Right renal cortex interstitium (tissue), 3 donors: ENCODE measurements around the gene MICALL2. TPM values are rescaled to one million over a fixed set of nuclear protein-coding genes. Genes with fewer than 3 reads are reported as not detected.
A peak's percentile ranks its signal among the peaks of the same experiment; 100 is the strongest.

ENCODE experiments used
- DNase-seq, 3 donors: peaks; one replicate each; pipeline ENCODE4 v3.0.0-alpha.2; 2013; ENCODE audit warnings: low read depth in 3 of 3, low spot score in 2 of 3
- polyA plus RNA-seq, 3 donors: library from polyadenylated mRNA; unstranded; fragments of 120-200 nt; gene quantifications; one replicate each; pipeline ENCODE4 v1.2.1, GENCODE V29; 2013; ENCODE audit not compliant: insufficient read length in 3 of 3

The MICALL2 gene
- polyA plus RNA-seq: 1 to 10 TPM; 5.4 to 6.6 (median 5.8) TPM

DNA sequence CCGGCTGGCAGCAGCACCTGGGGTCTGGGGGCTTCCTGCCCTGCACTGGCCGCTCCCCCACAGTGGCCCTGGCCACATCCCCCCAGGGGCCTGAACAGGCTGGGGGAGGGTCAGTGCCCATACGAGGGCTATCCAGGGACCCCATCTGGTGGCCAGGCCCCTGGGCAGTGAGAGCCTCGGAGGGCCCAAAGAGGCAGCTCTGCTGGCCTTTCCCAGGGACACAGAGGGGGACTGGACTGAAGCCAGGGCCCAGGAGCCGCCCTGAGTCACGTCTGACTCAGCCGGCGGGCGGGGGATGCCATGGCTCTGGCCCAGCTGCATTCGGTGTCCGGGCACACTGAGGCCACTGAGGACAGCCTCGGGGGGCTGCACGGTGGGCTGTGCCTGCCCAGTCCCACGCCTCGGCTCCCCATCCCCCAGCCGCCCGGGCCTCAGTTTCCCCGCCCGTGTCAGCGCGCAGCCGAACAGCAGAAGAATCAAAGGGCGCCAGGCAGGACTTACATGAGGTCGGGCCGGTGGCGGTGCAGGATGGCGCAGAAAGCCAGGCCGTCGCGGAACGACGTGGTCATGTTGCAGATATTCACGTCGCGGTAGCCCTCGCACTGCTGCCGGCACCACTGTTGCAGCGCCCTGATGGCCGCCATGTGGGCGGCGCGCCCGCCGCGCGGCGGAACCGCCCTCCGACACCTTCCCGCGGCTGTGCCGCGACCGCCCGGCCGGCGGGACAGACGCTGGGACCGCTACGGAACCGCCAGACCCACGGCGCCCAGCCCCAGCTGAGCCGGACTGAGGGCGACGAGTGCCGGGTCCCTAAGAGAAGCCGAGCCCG is at the start of gene MICALL2:
Gene MICALL2, minus strand, starts transcription at position 788 of the 829 bp plus-strand sequence. Its CDS starts 144 bp downstream, at position 644.
- DNase-seq: no peak

DNA sequence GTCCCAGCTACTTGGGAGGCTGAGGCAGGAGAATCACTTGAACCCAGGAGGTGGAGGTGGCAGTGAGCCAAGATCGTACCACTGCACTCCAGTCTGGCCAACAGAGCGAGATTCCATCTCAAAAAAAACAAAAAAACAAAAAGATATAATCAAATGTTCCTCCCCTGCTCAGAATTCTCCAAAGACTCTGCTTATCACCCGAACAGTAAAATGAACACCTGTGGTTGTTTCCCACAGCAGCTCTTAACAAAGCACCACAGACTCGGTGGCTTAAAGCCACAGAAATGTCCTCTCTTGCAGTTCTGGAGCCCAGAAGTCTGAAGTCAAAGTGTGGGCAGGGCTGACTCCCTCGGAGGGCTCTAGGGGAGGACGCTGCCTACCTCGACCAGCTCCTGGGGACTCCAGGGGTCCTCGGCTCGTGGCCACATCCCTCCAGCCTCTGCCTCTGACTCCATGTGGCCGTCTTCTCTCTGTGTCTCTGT is 49.0 kb upstream of the MICALL2 start:
- no peak for DNase-seq

DNA sequence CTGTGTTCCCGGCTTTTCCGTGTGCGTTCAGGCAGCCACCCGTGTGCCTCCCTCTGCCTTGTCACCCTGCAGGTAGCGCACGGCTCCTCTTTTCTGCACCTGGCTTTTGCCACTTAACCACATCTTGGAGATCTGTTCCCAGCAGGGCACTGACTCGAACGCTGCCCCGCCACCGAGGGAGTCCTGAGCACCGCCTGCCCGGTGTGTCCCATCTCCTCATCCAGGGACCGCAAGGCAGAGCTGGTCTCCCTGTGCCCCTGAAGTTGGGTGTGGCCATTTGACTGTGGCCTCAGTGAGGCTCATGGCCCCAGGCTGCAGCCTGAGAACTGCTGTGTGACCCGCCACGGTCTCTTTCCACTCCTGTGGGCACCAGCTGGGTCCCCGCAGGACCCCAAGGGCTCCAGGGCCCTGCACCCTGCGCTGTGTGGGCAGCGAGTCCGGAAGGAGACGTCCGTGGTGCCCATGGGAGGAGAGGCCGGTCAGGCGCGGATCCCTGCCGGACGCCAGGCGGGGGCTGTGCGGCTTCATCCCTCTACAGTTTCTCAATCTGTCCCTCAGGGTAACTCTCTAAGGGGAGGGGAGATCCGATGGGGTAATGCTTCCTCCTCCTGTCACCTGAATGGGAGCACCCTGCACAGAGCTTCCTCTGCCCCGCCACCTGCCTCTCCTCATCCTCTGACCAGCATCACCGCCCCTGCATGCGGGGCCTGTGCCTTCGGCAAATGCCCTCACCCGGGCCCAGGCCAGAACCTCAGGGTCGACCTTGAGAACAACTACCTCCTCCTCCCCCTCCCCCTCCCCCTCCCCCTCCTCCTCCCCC is 46.7 kb upstream of the MICALL2 start:
- DNase-seq: no peak

GRCh38 chr7:1503816-1504775 is 44.8 kb upstream of the MICALL2 start, which contains the start of gene INTS1:
Gene INTS1 (minus strand): TSS chr7:1504389. CDS start chr7:1503960, 429 bp downstream.
- peak; percentile 70 to 88 (median 78) for DNase-seq

DNA sequence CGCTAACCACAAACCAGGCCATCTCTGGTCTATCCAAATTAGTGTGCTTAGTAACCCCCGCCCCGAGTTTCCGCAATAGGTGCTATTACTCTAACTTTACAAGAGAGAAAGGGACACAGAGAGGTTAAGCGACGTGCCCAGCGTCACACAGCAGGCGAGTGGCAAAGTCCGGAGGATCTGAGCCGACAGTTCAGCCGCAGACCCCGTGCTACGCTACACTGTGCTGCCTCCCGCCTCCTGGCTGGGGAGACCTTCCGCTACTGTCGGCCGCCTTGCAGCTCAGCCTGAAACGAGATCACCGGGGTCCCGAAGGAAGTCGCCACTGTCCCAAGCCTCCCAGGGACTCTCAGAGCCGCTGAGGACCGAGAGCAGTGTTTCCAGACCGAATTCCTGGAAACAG is 44.1 kb upstream of the MICALL2 start:
- DNase-seq: no peak

DNA sequence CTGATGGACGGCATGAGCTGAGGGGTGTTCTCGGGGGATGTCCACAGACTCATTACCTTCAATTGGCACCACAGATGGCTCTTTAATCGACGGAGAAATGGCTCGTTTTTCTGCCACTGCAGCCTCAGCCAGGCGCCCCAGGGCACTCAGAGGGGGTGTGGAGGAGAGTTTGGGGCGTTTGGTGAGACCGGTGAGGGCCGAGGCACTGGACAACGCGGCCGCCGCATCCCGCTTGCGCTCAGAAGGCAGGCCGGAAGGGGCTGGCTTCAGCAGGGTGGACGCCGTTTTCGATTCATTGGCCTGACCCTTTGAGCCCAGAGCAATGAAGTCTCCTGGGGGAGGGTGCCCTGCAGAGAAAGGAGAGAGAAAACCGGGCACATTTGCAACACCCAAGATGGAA is 43.6 kb upstream of the MICALL2 start:
- DNase-seq: no peak

DNA sequence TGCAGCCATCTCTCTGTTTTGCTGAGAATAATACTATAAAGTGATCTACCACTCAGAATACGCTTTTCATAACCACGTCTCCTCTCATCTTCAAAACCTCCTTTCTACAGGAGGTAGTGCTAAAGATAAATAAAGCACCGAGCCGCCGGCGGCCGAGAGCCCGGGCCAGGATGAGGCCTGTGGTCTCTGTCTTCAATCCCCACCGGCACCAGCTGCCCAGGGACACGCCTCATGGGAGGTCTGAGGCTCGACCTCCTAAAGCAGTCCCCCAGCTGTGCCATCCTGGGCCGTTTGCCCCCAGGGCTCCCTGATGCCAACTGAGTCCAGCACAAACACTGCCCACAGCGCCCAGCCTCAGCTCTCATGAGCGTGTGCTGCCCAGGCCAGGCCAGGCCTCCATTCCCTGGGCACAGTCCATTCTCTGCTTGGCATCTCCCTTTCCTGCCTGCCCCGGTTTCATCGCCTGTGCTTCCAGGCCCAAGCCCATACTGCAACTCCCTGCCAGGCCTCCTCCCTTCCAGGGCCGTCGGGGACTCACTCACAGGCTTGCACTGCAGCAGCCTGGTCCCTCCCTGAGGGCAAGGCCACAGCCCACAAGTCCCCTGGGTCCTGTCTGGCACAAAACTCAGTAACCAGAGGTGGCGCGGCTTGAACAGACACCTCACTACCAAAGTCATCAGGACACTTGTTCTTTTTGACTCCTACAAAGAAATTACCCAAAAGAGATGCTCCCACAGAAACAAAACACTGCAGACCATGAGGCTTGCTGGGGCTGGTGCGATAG is 42.4 kb upstream of the MICALL2 start:
- no peak for DNase-seq

DNA sequence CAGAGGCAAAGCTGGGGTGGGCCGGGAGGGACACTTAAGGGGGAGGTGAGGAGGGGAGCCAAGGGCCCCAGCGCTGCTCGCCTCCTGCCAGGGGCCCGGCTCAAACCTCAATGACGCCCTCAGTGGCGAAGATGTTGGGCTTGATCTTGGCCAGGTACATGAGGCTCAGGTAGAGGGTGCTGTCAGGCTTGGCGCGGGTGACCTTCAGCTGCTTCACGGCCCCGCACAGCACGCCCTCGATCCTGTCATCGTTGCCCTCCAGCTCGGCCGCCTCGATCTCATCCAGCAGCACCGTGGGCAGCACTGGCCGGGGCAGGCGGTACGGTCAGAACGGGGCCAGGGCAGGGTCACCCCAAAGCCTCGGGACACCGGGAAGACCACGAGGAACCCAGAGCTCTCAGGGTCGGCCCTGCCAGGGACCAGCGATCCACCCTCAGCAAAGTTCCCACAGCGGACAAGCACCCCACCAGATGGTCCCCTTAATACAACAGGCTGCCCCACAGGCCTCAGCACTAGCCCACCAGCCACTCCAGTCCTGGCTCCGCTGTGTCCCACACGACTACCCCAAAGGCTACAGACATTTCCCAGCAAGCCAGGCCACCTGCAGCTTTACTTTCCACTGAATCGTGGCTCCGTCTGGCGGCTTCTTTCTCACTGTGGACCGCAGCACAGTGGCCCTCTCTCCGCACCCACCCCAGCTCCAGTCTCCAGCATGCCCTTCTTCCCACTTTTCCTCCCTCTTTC is 41.0 kb upstream of the MICALL2 start:
- DNase-seq: no peak

- DNase-seq: no peak
Observed at GRCh38 chr7:1499367-1500029, 40.2 kb upstream of the MICALL2 start.

GRCh38 chr7:1498370-1499305 is 39.4 kb upstream of the MICALL2 start:
- no peak for DNase-seq

DNA sequence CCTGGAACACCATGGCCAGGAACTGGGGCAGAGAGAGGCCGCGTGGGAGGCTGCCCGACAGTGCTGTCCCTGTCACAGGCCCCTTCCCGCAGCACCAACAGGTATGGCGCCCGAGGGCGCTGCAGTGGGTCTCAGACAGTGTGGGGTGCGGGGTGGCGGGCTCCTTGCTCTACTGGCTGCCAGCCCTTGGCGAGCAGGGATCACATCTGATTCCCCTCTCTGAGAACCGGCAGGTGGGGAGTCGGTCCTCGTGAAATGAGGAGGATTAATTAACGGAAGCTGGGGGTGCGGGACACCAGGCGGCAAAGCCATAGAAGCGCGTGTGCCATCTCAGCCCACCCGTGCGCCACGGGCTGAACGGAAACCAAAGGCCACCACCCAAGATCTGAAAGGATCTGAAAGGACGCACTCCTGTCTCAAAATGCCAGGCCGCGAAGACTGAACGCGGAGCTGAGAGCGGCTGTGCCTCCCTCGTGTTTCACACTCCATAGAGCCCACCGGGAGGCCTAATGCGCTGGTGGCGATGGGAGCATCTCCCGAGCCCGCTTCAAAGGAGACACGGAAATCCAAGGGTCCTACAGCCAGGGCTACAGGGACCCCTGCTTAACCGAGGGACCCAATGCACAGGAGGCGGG is 38.1 kb upstream of the MICALL2 start:
- DNase-seq: no peak

- no peak for DNase-seq
Observed at GRCh38 chr7:1496531-1497292, 37.4 kb upstream of the MICALL2 start.

- no peak for DNase-seq
Observed at GRCh38 chr7:1495564-1496242, 36.4 kb upstream of the MICALL2 start.

GRCh38 chr7:1494866-1495563 is 35.7 kb upstream of the MICALL2 start:
- DNase-seq: no peak

DNA sequence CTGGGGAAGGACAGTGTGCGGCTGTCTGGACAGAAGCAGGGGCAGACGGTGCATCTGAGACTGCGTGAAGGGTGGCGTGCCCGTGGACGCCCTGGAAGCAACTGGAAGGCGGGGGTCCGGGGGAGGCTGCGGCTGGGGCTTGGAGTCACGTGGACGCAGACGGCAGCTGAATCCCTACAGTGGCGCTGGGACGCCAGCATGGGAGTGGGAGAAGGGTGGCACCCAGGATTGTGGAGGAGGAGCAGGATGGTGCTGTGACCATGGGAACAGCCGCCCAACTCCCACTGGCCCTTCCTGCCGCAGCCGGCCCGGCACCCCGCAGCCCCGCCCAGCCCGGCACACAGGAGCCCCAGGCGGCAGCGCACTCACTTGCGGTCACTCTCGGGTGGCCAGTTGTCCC is 35.2 kb upstream of the MICALL2 start:
- no peak for DNase-seq
